Subcutaneous adipose tissue (tissue), 4 donors: Measurements from ENCODE around the gene ABCB8. TPM values are rescaled to one million over a fixed set of nuclear protein-coding genes. Genes with fewer than 3 reads are reported as not detected.

Experiments
- CTCF ChIP-seq: fragments of 450-650 bp; IDR thresholded peaks from one replicate; pipeline ENCODE4 v1.5.1; 2016; ENCODE audit warnings: low read depth, mild to moderate bottlenecking, control low read depth, antibody characterized with exemption, moderate library complexity
- total RNA-seq, 4 donors: library from RNA; depleted of rRNA; stranded (reverse); fragments of >200 nt; gene quantifications; one replicate each; pipeline ENCODE4 v1.1.0, GENCODE V29; 2016

ABCB8 gene
- total RNA-seq, 4 donors from 2014 or later = 13.2 to 45.4 (median 14.9) TPM

GRCh38 chr7:151007469-151007898 lies 20.8 kb upstream of the ABCB8 start:
- no peak for TF ChIP-seq CTCF

GRCh38 chr7:151008143-151008510 lies 20.1 kb upstream of the ABCB8 start:
- TF ChIP-seq CTCF = no peak

GRCh38 chr7:151008511-151009323 lies 19.5 kb upstream of the ABCB8 start:
- TF ChIP-seq CTCF = no peak

DNA sequence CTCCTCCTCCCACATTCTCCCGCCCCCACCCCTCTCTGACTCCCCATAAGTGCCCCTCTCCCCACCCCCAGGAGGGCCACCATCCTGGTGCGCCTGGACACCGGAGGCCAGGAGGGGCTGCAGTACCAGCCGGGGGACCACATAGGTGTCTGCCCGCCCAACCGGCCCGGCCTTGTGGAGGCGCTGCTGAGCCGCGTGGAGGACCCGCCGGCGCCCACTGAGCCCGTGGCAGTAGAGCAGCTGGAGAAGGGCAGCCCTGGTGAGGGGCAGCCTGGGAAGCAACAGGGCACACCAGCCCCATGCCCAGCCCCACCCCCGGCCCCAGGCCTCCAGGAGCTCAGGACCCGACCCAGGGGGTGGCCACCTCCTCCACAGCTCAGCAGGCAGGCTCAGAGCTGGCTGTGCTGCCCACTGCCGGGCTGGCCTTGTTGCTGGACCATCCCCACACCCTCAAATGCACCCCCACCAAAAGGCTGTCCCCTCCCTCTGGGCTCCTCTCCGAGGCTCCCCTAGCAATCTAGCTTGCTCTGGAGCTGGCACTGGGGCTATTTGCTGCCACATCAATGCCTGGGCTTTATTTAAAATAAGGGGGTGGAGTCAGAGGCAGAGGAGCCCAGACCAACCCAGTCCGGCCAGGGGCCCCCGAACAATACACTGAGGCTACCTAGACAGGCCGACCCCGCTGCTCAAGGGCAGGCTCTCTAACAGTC lies 18.8 kb upstream of the ABCB8 start:
- no peak for TF ChIP-seq CTCF

GRCh38 chr7:151010037-151010306 lies 18.3 kb upstream of the ABCB8 start:
- TF ChIP-seq CTCF = no peak

- no peak for TF ChIP-seq CTCF
These were observed 17.7 kb upstream of the ABCB8 start for GRCh38 chr7:151010307-151011096.

GRCh38 chr7:151011097-151011409 lies 17.2 kb upstream of the ABCB8 start:
- no peak for TF ChIP-seq CTCF
